Myocyte (in vitro differentiated cells): Measurements from ENCODE around the gene WTIP. TPM values are rescaled to one million over a fixed set of nuclear protein-coding genes. Genes with fewer than 3 reads are reported as not detected.
"Not testable (repeated sequence)": the region's sequence is repeated elsewhere in the genome, so short reads cannot be mapped to it uniquely, and the experiment has no call there.

Experiments used
- DNase-seq: peaks from one replicate; pipeline ENCODE4 v3.0.0-alpha.2; 2012; ENCODE audit warnings: low read depth
- total RNA-seq: library from RNA; depleted of rRNA; stranded (reverse); fragments of >200 nt; gene quantifications from 2 replicates; pipeline ENCODE4 v1.2.3, GENCODE V29; 2014

Gene WTIP
- total RNA-seq, 1 donor from 2014 or later = 32.3 TPM

DNA sequence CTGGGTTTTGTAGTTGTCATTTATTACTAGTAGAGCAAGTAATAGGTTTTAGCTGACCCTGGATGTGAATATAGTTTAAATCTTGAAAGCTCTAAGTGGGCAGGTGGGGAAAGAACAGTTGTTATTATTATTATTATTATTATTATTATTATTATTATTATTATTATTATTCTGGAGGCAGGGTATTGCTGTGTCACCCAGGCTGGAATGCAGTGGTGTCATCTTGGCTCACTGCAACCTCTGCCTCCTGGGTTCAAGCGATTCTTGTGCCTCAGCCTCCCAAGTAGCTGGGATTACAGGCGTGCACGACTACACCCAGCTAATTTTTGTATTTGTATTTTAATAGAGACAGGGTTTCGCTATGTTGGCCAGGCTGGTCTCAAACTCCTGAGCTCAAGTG is 3.1 kb upstream of the WTIP start:
- DNase-seq = not testable (repeated sequence)

DNA sequence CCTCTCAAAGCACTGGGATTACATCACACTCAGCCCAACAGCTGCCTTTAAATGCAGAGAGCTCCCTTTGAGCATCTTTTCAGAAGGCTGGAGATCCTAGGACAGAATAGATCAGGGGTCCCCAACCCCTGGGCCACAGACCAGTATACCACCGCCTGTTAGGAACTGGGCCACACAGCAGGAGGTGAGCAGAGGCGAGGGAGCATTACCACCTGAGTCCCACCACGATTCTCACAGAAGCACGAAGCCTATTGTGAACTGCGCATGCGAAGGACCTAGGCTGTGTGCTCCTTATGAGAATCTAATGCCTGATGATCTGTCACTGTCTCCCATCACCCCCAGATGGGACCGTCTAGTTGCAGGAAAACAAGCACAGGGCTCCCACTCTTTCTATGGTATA is 2.2 kb upstream of the WTIP start:
- no peak for DNase-seq

DNA sequence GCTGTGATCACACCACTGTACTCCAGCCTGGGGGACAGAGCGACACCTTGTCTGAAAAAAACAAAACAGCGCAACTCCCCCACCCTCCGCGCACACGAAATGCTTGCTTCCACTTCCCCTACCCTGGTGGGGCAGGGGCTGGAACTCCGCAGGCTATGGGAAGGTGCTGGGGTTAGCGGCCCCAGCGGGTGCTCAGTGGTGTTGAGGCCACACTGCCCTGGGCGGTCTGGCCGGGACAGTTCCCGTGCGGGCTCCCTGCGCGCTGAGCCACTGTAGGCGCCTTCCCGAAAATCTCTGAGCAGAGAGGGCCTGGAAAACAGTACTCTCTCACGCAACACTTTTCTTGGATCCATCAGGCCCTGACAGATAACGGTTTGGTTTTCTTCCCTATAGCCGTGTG is 1.1 kb upstream of the WTIP start:
- DNase-seq = no peak

- no peak for DNase-seq
These were observed 362 bp downstream of the WTIP start for GRCh38 chr19:34481861-34482379.

GRCh38 chr19:34482380-34483250 is 1.1 kb downstream of the WTIP start:
- peak; percentile 54 for DNase-seq

GRCh38 chr19:34484328-34484727 is 2.8 kb downstream of the WTIP start:
- no peak for DNase-seq

DNA sequence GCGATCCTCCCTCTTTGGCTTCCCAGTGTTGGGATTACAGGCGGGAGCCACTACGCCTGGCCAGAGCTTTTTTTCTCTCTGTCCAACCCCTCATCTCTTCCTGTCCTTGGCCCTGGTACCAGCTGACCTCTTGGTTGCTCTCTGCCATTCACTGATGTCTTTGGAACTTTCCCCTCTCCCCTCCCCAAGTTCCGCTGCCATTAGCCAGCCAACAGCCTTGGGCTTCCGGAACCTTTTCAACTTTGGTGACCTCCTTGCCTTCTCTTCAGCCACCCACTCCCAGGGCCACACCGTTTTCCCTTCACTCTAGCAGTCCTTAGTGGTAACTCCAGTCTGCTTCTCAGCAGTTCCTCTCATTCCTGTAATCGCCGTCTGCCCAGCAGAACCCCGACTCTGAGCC is 4.3 kb downstream of the WTIP start:
- no peak for DNase-seq

DNA sequence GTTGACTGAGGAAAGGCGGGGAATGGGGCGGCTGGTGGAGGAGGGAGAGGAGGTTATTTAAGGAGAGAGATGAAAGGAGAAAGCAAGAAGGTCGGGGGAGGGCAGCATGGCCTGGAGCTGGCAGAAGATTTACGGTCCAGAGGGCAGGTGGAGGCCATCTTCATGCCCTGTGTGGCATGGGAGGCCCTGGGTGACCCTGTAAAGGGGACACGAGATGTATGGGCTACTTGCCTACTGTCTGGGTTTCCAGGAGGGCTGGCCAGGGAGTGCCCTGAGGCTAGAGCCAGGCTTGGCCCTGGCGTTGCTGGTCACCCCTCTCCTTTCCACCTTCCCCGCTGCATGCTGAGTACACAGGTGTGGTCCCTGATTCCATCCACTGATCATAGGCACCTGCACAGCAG is 6.1 kb downstream of the WTIP start:
- no peak for DNase-seq

DNA sequence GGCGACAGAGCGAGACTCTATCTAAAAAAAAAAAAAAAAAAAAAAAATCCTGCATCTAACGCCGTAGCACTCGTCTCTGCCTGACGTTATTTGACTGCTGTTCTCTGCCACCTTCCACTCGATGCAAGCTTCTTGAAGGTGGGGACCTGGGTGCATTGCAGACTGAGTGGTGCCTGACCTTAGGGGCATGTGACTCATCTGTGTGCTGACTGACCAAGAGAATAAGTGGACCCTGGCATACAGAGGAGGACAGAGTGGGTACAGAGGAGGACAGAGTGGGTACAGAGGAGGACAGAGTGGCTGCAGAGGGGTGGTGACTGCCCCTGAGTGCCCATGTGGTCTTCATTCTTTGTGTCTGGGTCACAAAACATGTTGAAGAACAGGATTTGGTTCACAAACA is 7.6 kb downstream of the WTIP start:
- no peak for DNase-seq

DNA sequence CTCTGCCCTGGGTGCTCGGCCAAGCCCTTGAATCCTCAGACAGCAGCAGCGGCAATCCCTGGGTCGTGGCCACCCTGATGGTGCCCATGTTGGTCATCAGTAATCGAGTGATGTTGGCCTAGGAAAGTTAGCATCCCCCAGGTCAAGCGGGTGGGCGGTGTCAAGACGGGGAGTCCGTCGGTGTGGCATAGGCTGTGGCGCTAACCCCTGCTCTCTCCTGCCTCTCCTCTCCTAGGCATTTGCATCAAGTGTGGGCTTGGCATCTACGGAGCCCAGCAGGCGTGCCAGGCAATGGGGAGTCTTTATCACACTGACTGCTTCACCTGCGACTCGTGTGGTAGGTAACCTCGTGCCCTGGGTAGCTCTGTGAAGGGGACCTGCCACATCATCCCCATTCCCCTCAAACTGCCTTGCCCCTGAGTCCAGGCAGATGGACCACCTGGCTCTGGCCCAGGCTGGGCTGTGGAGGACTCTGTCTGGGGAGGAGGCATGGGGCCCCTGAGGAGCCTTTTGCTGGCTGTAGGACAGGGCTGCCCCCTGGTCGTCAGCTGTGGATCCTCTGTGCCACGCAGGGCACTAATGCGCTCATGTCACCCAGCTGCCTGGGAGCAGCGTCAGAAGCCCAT is 8.7 kb downstream of the WTIP start:
- DNase-seq = no peak

DNA sequence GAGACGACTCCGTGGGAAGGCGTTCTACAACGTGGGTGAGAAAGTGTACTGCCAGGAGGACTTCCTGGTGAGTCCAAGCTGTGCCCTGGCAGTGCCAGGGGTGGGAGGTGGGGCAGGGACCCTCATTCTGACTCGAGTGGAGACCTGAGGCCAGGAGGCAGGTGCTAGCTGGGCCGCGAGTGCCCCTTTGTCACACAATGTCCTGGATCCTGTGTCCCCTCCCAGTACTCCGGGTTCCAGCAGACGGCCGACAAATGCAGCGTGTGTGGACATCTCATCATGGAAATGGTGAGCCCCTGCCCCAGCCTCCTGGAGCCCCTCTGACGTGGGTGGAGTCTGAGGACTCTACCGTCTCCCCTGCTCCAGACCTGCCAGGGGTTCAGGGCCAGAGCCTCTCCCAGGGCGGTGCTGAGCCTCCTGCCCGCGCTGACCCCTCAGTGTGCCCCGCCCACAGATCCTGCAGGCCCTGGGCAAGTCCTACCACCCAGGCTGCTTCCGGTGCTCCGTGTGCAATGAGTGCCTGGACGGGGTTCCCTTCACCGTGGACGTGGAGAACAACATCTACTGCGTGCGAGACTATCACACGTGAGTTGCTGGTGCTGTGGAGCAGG is 11.6 kb downstream of the WTIP start:
- DNase-seq = no peak

DNA sequence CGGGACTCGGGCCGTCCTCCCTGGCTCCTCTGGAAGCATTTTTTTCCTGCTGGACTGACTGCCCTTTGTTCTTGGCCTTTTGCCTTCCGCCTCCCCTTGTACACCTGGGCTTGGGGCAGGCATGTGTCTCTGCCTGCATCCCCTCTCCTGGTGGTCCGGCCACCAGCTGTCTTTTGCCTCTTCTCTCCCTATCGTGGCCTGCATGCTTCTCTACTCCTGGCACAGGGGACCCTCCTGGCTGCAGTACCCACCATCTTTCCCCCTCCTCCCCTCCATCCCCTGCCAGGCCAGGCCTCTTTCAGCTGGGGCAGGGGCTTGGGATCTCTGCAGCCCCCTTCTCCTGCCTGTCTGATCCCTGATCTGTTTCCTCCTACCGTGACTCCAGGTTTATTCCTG is 12.1 kb downstream of the WTIP start:
- DNase-seq = no peak

DNA sequence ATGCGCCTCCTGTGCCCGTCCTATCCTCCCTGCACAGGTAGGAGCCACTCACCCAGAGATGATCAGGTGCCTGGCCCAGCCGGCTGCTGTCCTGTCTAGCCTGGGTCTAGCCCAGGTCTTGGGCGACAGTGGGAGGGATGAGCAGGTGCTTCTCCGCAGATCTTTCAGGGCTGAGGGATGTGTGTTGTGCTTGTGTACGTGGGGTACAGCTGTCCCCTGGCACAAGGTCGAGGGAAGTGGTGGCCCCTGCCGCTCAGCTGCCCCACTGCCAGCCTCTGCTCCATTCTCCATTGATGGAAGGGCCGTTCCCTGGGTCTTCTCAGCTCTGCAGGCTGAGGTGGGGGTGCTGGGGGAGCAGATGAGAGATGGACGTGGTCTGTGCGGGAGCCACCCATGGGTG is 13.0 kb downstream of the WTIP start:
- no peak for DNase-seq

- no peak for DNase-seq
These were observed 13.9 kb downstream of the WTIP start for GRCh38 chr19:34495416-34495815.

DNA sequence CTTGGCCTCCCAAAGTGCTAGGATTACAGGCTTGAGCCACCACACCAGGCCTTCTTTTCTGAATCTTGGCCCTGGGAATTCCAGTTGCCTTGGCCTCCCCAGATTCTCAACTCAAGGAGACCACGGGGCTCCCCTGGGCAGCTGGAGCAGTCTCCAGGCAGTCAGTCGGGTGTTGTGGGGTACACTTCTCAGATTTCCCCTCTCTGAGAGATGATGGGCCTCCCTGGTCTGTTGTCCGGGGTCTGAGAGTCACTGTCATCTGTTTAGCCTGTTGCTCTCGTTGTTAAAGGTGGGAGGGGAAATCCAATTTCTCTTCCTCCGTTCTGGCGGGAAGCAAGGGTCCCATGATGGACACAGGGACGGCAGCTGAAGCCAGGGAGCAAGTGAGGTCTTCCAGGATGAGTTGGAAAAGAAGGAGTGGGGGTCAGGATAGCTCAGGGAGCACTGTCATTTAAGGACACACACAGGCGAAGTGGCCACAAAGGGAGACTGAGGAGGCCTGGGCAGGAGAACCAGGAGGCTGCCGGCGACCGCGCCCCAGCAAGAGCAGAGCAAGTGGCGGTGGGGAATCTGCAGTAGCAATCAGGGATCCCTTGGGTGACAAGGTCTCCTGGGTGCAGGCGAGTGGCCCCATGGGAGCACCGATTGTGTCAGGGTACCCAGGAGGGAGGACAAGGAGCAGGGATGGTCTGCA is 15.7 kb downstream of the WTIP start:
- DNase-seq = no peak

DNA sequence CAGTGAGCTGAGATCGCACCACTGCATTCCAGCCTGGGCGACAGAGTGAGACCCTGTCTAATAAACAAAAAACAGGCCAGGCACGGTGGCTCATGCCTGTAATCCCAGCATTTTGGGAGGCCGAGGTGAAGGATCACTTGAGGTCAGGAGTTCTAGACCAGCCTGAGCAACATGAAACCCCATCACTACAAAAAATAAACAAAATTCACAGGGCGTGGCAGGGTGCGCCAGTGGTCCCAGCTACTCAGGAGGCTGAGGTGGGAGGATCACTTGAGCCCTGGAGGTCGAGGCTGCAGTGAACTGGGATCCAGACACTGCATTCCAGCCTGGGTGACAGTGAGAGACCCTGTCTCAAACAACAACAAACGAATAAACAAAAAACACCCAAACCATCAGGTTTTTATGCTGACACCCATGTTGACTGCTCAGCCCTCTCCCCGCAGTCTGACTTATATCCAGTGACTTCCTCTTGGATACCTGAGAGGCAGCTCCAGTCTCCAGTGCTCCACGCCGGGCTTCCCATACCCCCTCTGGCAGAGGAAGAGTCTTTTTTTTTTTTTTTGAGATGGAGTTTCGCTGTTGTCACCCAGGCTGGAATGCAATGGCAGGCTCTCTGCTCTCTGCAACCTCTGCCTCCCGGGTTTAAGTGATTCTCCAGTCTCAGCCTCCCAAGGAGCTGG is 17.7 kb downstream of the WTIP start:
- no peak for DNase-seq

- DNase-seq = no peak
These were observed 19.1 kb downstream of the WTIP start for GRCh38 chr19:34500656-34501120.

GRCh38 chr19:34501339-34502320 is 20.1 kb downstream of the WTIP start:
- peak; percentile 89 for DNase-seq

GRCh38 chr19:34502582-34503411 is 21.2 kb downstream of the WTIP start:
- no peak for DNase-seq
